T-helper 22 cell (primary cell): ENCODE measurements around the gene TSPAN32.

Experiments
- DNase-seq: peaks from one replicate; pipeline ENCODE4 v3.0.0-alpha.2; 2020; ENCODE audit warnings: low read depth

The TSPAN32 gene

GRCh38 chr11:2289350-2289749 is 12.5 kb upstream of the TSPAN32 start:
- DNase-seq, result no peak

DNA sequence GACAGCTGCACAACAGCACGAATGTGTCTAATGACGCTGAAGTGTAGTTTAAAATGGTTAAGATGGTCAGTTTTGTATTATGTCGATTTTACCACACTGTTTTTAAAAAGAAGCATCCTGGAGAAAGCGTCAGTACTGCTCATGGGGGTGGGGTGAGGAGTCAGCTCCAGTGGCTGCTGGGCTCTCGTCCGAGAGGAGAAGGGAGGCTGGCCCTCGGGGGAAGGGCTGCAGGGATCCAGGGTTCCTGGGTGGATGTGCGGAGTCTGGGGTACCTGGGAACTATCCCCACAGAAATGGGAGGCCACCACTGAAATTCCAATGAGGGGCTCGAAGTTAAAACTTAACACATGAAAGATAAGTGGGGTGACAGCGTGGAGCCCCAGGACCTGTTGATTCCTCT is 12.0 kb upstream of the TSPAN32 start:
- no peak for DNase-seq

- DNase-seq, result no peak
These were observed 11.4 kb upstream of the TSPAN32 start for GRCh38 chr11:2290351-2290841.

- no peak for DNase-seq
These were observed 8.3 kb upstream of the TSPAN32 start for GRCh38 chr11:2293531-2293971.

GRCh38 chr11:2293984-2294925 is 7.6 kb upstream of the TSPAN32 start:
- DNase-seq, result no peak

GRCh38 chr11:2294926-2295290 is 6.9 kb upstream of the TSPAN32 start:
- DNase-seq, result no peak

DNA sequence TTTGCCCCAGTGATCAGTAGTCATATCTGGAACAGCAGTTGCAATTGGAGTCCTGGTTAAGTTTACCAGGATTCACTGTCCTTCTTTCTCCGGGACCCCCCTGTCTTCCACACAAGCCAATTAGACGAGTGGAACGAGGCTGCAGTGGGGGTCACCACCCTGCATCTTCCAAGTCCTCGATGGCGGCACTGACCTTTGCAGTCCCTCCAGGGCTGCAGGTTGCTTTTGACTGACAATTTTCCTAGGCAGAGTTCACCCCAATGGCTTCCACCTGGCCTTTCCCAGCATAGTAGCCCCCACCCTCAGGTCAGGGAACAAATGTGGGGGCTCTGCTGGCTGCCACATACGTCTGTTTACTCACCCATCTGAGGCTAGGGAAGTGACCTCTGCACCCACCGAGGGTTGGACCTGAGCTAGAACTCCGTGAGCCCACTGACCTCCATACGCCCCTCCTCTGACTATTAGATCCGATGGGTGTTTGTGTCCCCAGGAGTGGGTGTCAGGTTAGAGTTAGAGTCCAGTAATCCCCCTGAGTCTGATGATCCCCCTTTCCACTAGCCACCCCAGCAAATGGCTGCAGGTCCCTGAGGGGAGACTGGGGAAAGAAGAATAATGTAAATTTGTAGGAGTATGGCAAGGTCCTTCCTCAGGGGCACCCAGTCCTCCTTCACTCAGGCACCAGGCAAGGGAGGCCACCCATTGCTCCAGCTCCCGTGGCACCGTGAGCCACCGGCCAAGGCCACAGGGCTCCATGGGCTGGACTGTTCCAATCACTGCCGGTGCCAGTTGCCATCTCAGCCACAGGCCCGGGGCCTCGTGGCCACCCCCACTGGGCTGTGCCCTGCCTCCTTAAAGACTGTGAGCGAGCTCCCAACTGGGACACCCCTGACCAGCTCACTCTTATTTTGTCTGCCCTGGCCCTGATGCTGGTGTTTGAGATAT is 5.6 kb upstream of the TSPAN32 start:
- no peak for DNase-seq

DNA sequence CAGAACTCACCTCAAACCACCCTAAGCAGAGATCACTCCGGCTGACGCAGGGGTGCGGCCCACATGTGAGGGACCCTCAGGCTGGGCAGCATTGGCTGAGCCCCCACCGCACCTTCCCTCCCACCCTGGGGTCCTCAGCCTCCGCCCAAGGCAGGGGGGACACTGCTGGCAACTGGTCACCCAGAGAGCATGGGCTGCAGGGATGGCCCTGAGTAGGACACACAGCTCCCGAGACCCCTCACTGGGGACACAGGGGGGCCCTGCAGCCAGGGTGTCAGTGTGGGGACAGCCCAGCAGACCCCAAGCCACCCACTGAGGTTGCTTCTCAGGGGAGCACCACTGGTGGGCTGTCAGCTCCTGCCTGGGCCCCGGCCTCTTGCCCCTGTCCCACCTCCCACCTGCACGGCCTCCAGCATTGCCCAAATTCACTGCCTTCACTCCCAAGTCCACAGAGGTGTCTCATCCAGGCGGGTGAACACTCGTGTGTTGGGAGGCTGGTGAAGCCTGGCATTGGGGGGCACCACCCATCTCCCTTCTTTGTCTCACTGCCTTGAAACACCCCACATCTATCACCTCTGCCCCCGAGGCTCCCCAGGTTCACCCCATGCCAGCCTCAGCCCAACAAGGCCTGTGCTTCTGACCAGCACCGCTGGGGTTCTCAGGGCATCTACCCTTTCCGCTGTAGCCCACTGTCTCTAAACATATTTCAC is 4.7 kb upstream of the TSPAN32 start:
- DNase-seq, result no peak

GRCh38 chr11:2297623-2298030 is 4.2 kb upstream of the TSPAN32 start:
- DNase-seq, result no peak

DNA sequence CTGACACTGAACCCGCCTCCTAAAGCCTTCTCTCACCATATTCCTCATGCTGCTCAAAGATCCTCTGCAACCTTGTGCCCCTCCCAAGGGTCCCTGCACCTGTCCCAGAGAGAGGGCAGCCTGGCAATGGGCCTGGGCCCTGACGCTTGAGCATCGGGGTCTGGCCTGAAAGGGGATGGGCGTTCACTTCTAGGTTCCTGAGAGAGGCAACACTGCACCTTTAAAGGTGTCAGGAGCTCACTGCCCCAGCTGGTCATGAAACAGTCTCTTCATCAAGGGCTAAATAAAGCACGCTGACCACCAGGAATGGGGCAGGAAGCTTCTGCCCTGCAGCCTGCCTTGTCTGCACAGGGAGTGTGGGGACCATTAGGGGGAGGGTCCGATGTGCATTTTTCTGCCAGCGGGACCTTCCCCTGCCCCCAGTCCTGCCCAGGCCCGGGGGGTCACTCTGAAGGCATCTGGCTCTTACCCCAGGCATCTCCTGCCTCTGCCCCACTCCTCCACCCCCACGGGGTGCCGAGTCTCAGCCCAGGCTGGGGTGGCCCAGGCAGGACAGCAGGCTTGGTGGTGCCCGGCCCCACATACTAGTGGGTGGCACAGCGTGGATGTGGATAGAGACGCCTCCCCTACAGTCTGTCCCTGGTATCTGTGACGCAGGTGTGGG is 3.5 kb upstream of the TSPAN32 start:
- DNase-seq, result no peak

GRCh38 chr11:2298795-2299761 is 2.7 kb upstream of the TSPAN32 start:
- no peak for DNase-seq

- no peak for DNase-seq
These were observed 2.0 kb upstream of the TSPAN32 start for GRCh38 chr11:2299773-2300172.

DNA sequence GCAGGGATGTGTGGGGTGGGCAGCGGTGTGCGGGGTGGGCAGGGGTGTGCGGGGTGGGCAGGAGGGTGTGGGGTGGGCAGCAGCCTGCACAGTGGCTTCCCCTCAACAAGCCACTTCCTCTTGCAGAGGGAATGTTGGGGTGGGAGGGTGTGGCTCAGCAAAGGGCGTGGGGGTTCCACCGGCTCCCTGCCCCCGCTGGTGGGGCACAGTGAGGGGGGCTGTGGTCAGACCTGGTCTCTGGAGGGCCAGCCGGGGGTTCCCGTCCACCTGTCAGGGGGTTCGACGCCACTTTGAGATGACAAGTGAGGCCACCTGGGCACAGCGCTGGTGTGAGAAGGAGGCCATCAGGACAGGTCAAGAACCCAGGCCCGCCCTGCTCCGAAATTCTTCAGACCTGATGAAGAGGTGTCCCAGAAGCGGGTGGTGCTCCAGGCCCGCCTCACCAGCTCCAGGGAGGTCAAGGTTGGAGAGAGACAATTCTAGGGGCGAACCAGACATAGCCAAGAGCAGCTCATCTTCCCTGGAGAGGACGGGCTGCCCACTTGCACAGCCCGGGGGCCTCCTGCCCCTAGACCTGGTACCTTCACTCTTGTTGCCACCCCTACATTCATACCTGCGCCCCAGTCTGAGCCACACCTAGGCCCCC is 1.4 kb upstream of the TSPAN32 start:
- no peak for DNase-seq

DNA sequence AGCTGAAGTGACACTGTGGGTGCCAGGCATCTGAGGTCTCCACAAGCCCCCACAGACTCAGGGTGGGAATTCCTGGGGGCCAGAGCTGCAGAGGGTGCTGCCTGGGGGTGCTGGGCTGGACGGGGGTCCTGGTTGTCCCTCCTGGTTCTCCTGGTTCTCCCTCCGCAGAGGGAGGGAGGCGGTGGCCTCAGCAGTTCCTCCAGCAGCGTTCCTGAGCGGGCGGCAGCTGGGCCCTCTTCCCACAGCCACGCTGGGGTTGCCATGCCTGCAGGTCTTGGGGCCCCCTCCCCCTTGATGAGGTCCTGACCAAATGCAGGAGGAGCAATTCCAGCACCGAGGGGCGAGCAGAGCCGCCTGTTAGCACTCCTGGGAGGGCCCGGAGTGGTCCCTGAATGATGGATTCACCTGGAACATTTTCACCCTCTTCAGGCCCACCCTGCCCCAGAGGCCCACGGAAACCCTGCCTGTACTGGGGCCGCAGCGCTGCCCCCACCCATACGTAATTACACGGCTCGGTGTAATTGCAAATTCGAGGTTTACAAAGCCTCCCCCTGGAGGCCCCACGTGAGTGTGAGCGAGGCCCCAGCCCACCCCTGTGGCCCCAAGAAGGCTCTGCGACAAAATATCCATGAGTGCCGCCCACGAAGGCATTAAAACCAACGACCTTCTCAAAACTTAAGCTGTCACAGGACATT is 730 bp upstream of the TSPAN32 start:
- DNase-seq, result no peak

- DNase-seq, result no peak
These were observed 588 bp downstream of the TSPAN32 start for GRCh38 chr11:2302306-2302895.

DNA sequence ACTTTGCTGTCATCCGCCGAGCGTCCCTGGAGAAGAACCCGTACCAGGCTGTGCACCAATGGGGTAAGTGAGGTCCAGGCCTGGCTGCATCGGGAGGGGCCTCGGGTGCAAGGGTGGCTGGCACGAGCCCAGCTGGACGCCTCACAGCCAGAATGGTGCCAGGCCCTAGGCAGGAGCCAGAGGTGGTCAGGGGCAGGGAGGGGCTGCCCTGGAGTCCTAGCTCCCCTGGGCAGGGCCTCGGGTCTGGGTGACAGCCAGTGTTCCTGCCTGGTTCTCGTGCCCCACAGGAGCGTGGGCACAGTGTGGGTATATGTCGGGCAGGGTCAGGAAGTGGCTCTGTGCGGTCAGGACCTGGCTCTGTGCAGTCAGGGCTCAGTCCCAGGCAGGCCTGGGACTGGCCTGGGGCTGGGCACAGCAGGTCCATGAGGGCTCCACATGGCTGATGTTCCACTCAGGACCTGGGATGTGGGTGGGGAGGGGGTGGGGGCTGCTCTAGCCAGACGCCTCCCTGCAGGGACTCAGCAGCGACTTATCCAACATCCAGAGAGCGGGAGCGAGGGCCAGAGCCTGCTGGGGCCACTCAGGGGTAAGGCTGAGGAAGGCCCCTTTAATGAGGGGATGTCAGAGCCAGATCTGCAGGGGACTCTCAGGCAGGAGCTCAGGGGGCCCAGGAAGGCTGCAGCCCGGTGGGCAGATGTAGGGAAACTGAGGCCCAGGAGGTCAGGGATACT is 1.2 kb downstream of the TSPAN32 start:
- no peak for DNase-seq

DNA sequence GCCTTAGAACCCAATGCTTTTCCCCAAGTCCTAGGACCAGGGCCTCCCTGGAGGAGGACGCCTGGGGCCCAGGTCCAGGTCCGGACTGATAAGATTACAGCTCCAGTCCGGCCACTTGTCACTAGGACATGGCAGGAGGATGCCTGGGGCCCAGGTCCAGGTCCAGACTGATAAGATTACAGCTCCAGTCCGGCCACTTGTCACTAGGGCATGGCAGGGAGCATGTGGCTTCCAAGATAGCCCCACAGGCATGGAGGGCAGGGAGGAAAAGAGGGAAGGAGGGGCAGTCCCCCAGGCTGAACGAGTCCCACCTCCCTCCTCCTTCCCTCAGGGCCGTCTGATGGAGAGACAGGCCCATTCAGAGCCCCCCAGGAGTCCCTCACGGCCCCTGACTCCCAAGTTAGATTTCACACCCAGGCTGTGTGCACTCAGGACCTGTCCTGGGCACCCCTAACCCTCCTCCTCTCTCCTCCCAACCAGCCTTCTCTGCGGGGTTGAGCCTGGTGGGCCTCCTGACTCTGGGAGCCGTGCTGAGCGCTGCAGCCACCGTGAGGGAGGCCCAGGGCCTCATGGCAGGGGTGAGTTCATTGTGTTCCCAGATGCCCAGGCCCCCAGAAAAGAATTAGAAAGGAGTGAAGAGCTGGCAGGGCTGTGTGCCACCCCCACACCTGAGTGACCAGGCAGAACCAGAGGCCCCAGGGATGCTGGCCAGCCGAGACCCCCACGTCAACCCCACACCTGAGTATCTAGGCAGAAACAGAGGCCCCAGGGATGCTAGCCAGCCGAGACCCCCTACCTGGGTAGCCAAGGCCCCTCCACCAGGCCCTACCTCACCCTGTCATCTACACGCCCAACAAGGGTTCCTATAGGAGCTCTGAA is 2.1 kb downstream of the TSPAN32 start:
- DNase-seq, result no peak
